Cortex of kidney (tissue), 1 donor: Measurements from ENCODE around the gene GLTP.
A peak's percentile ranks its signal among the peaks of the same experiment; 100 is the strongest.
"Not testable (repeated sequence)": the region's sequence is repeated elsewhere in the genome, so short reads cannot be mapped to it uniquely, and the experiment has no call there.

Experiments
- DNase-seq: peaks from one replicate; lab custom pipeline; 2025; lab: John Stamatoyannopoulos, UW

The GLTP gene

DNA sequence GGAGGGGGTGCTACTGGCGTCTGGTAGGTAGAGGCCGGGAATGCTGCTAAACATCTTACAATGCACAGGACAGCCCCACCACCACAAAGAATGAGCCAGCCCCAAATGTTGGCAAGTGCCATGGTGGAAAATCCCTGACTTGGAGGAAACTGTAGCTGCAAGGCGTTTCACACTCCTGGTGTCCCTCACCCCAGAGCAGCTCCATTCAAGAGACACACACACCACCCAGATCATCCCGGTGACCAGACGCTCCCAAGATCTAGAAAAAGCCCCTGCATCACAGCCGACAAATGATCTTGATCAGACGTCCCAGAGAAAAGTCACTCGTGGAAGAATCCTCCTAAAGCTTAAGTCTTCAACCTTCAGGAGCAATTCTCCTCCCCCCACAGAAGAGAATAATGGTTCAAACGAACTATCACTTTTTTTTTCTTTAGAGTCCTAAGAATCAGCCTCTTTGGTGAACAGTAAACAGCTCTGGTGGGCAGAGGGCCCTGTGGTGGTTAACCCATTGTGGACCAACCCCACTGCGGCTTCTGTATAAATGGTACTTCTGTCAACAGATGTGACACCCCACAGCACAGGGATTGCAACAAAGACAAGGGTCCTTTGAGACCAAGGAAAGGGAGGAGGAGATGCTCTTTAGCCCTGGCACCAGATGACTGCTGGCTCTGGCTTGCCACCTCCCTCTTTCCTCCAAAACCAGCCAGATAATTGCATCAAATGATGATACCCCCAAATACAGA is 2.7 kb downstream of the GLTP start:
- no peak for DNase-seq

DNA sequence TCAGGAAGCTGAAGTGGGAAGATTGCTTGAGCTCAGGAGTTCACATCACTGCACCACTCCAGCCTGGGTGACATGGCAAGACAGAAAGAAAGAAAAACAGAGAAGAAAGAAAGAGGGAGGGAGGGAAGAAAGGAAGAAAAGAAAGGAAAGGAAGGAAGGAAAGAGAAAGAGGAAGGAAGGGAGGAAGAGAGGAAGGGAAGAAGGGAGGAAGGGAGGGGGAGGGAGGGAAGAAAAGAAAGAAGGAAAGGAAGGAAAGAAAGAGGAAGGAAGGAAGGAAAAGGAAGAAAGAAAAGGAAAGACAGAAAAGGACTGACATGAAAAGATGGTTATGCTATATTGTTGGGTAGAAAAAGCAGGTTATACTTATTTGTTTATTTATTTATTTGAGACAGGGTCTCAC is 3.9 kb downstream of the GLTP start:
- DNase-seq, result no peak

DNA sequence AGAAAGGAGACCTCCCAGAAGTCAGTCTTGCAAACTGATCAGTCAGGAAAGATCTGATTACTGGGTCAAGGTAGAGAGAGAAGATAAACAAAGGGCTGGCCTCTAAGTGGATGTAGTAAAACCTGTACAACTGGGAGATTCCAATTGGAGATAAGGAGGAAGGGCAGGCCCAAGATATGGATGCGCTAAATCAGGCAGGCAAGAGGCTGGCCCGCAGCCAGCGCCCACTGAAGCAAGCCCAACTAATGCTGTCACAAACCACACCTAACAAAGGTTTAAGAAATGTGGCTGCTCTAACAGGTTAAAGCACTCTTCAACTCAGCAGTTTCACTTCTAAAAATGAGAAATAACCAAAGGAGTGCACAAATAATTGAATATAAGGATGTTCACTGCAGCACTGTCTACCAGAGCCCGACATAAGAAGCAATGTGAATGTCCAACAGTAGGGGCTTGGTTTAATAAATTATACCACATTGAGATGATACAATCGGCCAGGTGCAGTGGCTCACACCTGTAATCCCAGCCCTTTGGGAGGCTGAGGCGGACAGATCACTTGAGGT is 4.7 kb downstream of the GLTP start:
- no peak for DNase-seq

DNA sequence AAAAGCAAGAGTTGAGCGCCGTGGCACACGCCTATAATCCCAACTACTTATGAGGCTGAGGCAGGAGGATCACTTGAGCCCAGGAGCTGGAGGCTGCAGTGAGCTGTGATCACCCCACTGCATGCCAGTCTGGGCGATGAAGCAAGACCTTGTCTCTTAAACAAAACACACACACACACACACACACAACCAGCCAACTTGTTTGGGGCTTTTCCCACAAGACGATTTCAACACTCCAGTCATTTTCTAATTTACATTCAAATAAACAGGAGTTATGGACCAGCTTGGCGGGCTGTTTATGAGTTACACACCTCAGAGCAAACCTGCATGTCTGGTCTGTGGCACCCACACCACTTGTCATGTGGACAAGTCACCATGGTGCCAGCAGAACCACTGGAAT is 6.7 kb downstream of the GLTP start:
- no peak for DNase-seq

DNA sequence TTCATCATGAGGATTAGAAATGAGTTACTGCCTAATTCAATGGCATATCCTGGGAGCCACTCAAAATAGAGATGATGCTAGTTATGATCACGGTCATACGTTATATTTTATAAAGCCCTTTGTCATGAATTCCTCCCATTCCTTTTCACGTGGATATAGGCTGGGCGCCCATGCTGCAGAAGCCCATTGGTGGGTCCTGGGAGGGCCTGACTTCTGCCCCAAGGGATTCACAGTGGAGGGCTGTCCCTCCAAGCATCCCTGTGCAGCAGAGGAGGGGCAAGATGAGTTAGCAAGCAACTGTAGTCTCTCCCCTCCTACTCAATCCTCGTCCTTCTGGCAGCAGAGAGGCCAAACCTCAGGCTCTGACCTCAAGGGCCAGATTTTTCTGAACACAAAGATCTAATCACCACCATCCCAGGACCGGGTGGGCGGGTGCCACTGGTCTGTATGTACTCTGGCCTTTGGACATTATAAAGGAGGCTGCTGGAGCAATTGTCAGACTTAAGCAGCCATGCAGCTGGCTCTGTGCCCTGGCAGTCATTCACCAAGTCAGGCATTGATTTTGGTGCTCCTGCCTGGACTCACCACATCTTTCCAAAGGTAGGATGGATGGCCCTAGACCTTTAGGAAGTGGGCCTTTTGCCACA is 8.6 kb downstream of the GLTP start:
- no peak for DNase-seq

DNA sequence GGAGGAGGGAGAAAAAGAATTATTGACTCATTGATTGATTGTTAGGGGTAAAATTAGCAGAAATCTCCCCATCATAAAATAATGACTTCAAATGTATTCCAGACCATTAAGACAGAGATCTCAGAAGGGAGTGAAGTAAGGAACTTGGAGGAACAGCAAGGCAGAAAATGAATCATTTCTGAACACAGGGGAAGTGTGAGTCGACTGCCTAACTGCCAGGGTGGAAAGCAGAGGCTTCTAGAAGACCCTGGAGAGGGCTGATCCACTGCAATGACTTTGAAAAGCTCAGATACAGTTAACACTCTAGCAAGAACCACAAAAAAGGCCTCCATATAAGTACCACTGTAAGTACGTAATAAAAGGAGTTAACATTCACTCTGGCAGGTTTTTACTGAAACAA is 9.7 kb downstream of the GLTP start:
- no peak for DNase-seq

DNA sequence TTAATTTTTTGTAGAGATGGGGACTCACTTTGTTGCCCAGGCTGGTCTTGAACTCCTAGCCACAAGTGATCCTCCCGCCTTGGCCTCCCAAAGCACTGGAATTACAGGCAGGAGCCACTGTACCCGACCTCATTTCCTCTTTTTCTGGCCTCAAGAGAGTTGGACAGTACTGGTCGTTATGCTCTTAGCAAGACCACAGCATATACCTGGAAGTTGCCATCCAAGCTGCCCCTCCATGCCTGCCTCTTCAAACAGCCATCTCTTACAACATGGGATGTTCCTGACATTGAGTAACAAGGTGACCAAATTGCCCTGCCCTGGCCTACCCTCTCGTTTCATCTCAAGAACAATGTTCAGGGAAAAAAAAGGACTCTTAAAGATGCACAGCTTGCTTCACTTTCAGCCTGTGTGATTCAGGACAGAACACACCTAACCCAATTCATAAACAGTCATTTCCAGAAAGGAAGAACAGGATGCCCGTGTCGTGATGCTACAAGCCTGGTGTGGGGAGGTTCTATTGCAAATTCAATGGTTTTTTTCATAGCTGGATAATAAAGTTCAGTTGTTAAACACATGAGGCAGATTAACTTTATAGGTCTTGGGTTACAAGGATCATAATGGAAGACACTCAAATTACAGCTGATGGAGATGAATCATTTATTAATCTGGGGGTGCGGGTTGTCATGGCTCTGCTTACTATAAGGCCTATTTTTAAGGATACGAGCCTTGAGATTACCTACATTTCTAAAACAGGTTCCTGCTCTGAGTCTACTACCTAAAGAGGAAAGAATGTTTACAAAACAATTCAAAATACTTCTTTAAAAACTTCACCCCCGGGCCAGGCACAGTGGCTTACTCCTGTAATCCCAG is 11.9 kb downstream of the GLTP start:
- DNase-seq, result no peak

DNA sequence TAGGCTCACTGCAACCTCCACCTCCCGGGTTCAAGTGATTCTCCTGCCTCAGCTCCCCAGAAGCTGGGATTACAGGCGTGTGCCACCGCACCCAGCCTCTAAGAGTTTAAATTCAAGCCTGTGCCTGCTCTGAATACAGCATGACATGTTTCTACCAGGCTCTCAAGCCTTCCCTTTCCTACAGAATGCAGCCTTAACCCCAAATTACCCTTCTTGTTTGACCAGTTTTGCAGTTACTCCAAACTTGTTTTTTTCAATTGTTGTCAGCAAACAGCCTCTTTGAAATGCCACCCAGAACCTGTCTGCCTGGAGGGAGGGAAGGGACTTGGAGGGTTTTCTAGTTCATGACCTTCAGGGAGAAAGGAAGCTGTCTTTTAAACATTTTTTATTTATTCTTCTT is 15.4 kb downstream of the GLTP start:
- no peak for DNase-seq

DNA sequence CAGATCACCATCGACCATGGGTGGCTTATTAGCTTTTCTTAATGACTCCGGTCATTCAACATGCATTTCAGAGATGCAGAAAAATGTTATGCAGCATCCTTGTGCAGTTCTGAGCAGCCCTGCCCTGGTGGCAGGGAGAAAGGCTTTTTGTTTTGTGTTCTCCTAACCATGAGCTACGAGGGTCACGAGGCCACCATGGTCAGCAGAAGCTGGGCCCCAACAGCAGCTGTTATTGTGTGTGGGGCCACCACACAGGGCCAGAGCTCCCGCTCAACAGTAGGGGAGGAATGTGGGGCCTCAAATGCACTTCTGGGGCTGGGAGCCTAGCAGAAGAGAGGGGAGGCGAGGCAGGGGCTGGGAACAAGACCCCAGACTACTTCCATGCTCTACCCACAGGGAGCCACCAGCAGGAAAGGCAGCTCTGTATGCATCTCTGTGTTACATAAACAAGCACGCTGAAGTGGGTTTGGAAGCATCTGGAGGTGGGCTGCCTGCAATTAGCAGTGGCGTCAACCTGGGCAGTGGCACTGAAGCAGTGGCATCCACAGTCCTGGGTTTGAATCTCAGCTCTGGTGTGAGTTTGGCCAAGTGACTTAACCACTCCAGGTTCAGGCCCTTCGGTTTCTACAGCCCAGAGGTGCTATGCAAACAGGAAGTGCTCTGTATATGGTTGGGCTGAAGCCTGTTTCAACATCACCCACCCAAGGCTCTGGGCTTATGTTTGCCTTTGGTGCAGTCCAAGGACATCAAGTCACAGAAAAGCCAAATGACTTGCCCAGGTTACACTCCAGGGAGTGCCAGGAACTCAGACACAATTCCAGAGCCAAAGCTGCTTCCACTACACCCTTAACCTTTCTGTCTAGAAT is 16.3 kb downstream of the GLTP start:
- DNase-seq, result no peak

DNA sequence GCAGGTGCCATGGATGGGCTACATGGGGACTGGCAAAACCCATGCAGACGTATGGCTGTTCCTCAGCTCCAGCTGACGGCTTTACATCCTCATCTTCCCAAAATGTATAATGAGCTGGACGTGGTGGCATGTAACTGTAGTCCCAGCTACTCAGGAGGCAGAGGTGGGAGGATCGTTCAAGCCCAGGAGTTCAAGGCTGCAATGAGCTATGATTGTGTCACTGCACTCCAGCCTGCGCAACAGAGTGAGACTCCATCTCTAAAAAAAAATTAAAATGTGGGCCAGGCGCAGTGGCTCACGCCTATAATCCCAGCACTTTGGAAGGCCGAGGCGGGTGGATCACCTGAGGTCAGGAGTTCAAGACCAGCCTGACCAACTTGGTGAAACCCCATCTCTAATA is 17.9 kb downstream of the GLTP start:
- DNase-seq, result not testable (repeated sequence)

DNA sequence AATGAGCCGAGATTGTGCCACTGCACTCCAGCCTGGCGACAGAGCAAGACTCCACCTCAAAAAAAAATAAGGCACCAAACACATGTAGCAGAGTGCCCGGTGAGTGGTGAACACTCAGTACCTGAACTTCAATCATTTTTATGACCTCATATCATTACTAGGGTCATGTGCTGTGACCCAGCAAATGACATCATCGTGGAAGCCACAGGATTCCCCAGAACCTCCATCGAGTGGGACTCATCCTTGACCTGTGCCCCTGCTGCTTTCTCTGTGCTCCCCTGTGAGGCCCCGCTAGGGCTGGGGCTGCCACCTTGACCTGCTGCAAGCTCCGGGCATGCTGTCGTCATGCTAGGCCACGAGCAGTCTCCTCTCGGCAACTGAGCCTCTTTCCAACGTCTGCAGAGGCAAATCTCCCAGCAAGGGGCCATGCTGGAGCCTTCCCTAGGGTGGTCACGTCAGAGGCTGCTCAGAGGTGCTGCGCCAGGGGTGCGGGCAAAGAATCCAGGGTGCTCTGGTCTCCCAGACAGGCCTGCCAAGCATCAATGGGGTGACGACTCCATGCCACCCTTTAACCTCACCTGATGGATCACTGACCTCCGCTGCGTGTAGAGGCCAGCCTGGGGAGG is 18.5 kb downstream of the GLTP start:
- no peak for DNase-seq

DNA sequence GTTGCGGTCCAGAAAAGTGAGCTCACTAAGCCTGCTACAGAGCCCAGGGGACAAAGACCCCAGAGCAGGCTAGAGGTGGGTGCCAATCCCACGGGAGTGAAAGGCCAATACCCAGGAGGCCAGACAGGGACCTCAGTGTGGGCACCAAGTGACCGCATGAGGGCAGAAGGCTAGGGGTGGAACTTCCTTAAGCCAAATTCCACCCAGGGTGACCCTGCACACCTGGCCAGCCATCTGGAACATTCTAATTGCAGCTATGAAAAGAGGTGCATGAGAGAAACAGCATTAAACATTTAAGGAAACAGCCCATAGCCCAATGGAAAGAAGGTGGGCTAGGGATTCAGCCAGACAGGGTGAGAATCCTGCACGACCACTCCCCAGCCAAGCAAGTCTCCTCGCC is 19.4 kb downstream of the GLTP start:
- DNase-seq, result no peak

DNA sequence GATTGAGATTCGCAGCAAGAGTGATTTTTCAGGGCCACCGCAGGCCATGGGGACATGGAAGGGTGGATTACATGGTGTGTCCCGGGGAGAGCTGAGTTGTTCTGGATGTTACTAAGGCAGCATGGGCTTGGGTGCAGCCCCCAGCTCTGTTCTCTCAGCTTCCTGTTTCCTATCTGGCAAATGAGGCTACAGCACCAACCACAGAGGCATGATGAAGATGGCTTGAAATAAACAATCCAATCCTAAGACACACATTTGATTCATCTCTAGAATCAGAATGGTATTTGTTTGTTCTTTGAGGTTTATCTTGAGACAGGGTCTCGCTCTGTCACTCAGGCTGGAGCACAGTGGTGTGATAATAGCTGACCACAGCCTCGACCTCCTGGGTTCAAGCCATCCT is 21.6 kb downstream of the GLTP start:
- no peak for DNase-seq

DNA sequence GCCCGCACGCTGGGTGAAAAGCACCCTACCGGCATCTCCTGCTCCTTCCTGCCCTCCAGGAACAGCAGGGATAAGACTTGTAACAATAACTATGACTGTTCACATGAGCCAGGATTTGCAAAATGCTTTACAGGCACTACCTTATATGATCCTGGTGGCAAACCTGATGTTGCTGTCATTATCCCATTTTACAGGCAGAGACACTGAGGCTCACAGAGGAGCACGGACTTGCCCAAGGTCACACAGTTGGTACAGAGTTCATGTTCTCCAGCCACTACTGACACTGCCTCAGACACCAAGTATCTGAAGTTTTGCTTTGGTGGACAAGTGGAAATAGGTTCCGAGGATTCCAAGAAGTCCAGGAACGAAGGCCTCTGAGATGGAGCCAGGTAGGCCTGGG is 22.6 kb downstream of the GLTP start:
- DNase-seq, result no peak

DNA sequence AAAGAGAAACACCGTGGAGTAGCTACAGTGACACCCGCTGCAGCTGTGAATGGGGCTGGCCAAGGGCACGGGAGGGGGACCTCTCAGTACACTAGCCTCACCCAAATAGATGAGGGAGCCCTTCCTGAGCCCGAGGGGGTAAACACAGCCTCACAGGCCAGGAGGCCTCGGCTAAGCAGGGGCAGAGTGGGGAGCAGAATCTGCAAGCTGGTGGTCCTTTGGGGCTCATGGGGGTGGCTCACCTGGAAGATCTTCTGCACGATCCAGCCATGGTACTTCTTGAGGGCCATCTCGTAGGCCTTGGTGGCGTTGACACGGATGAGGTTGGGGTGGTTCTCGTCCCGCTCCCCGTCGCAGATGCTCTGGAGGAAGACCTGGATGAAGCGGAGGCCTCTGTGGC is 25.0 kb downstream of the GLTP start:
- DNase-seq, result no peak

DNA sequence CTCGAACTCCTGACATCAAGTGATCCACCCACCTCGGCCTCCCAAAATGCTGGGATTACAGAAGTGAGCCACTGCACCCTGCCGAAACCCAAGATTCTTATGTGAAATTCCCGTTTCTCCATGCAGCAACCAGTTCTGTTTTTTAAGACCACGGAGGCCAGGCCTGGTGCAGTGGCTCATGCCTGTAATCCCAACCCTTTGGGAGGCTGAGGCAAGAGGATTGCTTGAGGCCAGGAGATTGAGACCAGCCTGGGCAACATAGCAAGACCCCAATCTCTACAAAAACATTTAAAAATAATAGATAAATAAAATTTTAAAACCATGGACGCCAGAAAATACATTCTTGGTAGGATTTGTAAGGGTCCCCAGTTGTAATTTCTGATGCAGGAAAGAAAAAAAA is 29.8 kb downstream of the GLTP start:
- DNase-seq, result not testable (repeated sequence)

DNA sequence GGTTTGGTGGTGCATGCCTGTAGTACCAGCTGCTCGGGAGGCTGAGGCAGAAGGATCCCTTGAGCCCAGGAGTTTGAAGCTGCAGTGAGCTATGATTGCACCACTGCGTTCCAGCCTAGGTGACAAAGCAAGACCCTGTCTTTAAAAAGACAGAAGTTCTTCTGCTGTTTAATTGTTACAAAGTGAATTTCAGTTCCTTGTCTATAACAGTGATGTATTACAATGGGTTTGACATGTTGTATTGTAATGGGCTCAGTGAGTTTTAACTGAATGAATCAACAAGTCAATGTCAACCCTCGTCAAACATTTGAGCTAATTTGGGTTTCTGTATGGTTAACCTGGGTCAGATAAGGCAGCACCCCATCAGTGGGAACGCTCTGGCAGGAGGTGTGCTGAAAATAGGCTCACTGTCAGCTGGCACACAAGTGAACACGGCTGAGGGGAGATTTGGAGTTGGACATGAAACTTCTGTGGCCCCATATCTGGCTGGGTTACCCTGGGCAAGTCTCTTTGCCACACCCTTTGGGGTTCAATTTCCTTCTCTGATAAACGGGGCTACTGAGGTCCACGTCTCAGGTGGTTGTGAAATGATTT is 33.1 kb downstream of the GLTP start:
- no peak for DNase-seq

DNA sequence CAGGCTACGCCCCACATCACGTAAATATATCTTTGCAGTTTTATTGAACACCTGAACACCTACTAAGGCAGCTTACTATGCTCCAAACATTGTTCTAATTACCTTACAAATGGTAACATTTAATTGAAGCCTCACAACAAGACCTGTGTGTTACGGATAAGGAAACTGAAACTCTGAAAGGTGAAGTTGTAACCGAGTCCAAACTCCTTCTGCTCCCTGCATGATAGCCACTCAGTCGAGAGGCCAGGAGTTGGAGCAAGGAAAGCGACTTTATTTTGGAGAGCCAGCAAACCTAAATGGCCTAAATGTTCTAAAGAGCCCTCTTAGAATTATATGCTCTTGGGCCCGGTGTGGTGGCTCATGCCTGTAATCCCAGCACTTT is 34.5 kb downstream of the GLTP start:
- no peak for DNase-seq

DNA sequence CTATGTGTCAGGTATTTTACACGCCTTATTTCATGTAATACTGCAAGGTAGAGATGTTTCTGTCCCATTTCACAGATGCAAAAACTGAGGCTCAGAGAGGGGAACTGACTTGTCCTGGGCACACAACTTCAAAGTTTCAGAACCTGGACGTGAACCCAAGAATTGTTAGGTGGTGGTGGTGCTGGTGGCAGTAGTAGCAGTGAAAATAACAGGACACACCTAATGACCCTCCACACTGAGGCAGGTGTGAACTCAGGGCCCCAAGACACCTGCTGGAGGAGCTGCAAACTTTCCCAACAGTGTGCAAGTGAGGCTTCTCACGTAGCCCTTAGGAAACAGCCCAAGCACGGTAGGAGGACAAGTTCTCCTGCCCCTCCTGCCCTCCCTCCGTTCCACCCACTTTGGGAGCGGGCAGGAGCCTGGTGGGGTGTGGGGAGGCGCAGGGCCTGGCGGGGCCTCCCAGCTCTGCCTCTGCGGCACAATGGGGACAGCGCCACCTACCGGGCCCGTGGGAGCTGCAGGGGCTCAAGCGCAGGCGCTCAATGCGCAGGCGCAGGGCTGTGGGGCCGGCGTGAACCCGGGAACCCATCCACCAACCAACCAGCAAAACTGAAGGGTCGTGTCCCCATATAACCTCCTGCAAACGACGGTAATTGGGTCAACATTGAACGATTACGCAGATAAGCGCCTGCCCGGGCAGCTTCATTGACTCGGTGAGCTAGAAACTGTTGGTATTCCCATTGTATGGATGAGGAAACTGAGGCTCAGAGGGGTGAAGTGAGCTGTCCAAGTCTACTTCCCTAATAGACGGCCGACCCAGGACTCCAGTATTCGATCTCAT is 35.1 kb downstream of the GLTP start:
- DNase-seq, result peak; percentile 12

DNA sequence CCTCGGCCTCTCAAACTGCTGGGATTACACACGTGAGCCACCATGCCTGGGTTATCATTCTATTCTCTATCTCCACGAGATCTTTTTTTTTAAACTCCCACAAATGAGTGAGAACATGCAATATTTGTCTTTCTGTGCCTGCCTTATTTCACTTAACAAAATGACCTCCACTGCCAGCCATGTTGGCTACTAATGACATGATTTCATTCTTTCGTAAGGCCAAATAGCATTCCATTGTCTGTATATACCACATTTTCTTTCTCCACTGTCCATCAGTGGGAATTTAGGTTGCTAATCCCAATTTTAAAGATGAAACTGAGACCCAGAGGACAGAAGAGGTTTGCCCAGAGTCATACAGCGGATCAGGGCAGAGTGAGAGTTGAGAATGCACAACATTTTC is 36.2 kb downstream of the GLTP start:
- DNase-seq, result no peak
